ENCODE data around the gene SULT2A1. TPM values are rescaled to one million over a fixed set of nuclear protein-coding genes. Genes with fewer than 3 reads are reported as not detected.
"Not testable (repeated sequence)": the region's sequence is repeated elsewhere in the genome, so short reads cannot be mapped to it uniquely, and the experiment has no call there.

Gene SULT2A1
- 1.7 TPM for total RNA-seq

GRCh38 chr19:47886010-47886559, at the start of gene SULT2A1:
Gene SULT2A1, minus strand, starts transcription at chr19:47886315. Its CDS starts 58 bp downstream, at chr19:47886257.
- Histone ChIP-seq H3K27ac (no peak within 1 kb of the TSS), H3K4me3 (no peak within 1 kb of the TSS), H3K9me3 (no peaks in the 10 kb centered on the region), H3K4me1 (no peaks in the 10 kb centered on the region), H3K27me3 (no peaks in the 10 kb centered on the region), H3K36me3 (no peaks in the 10 kb centered on the region)
- intact Hi-C loops (cut with DNase I) = no loop called here
- TF ChIP-seq POLR2AphosphoS5 (IDR thresholded peaks at IDR 0.05; ENCODE audit: insufficient read depth in 1 of 2, low read depth in 1 of 2) (no peak), CTCF (IDR thresholded peaks at IDR 0.05) (no peak), POLR2A (IDR thresholded peaks at IDR 0.05) (no peak)
- no peak for DNase-seq (ENCODE audit: extremely low spot score in 2 of 2)

- intact Hi-C loops (cut with DNase I); H3K27me3 ChIP-seq; H3K4me3 ChIP-seq; DNase-seq (ENCODE audit: extremely low spot score in 2 of 2); H3K9me3 ChIP-seq; H3K4me1 ChIP-seq; H3K36me3 ChIP-seq; H3K27ac ChIP-seq: not testable (repeated sequence)
Observed at GRCh38 chr19:47928581-47928980, 42.5 kb upstream of the SULT2A1 start.

- H3K9me3 ChIP-seq; DNase-seq (ENCODE audit: extremely low spot score in 2 of 2); H3K27me3 ChIP-seq; H3K36me3 ChIP-seq; H3K4me1 ChIP-seq; H3K4me3 ChIP-seq; intact Hi-C loops (cut with DNase I); H3K27ac ChIP-seq: not testable (repeated sequence)
- TF ChIP-seq CTCF (IDR thresholded peaks at IDR 0.05) (peak in 1 of 3 experiments; percentile 93), POLR2AphosphoS5 (IDR thresholded peaks at IDR 0.05; ENCODE audit: insufficient read depth in 1 of 2, low read depth in 1 of 2) (peak in 1 of 2 donors; percentile 23)
Observed at GRCh38 chr19:47920107-47920506, 34.0 kb upstream of the SULT2A1 start.

- DNase-seq (ENCODE audit: extremely low spot score in 2 of 2); H3K36me3 ChIP-seq; intact Hi-C loops (cut with DNase I); H3K27me3 ChIP-seq; H3K4me1 ChIP-seq; H3K27ac ChIP-seq; H3K4me3 ChIP-seq; H3K9me3 ChIP-seq: not testable (repeated sequence)
Observed at GRCh38 chr19:47910191-47910590, 24.1 kb upstream of the SULT2A1 start.

GRCh38 chr19:47909350-47909749, 23.2 kb upstream of the SULT2A1 start:
- H3K36me3 ChIP-seq; intact Hi-C loops (cut with DNase I); H3K27me3 ChIP-seq; H3K27ac ChIP-seq; H3K9me3 ChIP-seq; H3K4me1 ChIP-seq; DNase-seq (ENCODE audit: extremely low spot score in 2 of 2); H3K4me3 ChIP-seq: not testable (repeated sequence)
- TF ChIP-seq CTCF (IDR thresholded peaks at IDR 0.05) = peak in 1 of 3 experiments; percentile 67

GRCh38 chr19:47901370-47901769, 15.3 kb upstream of the SULT2A1 start:
- Histone ChIP-seq H3K27ac (no peak overlapping the region), H3K36me3 (no peaks in the 10 kb centered on the region), H3K4me3 (no peak overlapping the region), H3K9me3 (no peaks in the 10 kb centered on the region), H3K27me3 (no peaks in the 10 kb centered on the region), H3K4me1 (no peaks in the 10 kb centered on the region)
- no peak for TF ChIP-seq POLR2AphosphoS5 (IDR thresholded peaks at IDR 0.05; ENCODE audit: insufficient read depth in 1 of 2, low read depth in 1 of 2)
- TF ChIP-seq CTCF (IDR thresholded peaks at IDR 0.05) = no peak
- TF ChIP-seq POLR2A (IDR thresholded peaks at IDR 0.05) = no peak
- no peak for DNase-seq (ENCODE audit: extremely low spot score in 2 of 2)
- intact Hi-C loops (cut with DNase I) = no loop called here
